Right lobe of liver (tissue), 6 donors: ENCODE measurements around the gene IRGC. TPM values are rescaled to one million over a fixed set of nuclear protein-coding genes. Genes with fewer than 3 reads are reported as not detected.

Experiments used
- ATAC-seq, 4 donors: fragments of 200-7000 bp; cut with Tn5 transposase; one replicate each; pipeline ENCODE4 v1.9.1; 2020; ENCODE audit warnings: mild to moderate bottlenecking in 4 of 4, moderate library complexity in 4 of 4
- DNase-seq, 3 donors: peaks; one replicate each; pipeline ENCODE4 v3.0.0-alpha.2; 2020
- H3K27ac ChIP-seq, 3 donors: fragments of 200-600 bp; one replicate each; pipeline ENCODE4 v1.8.0; 2022
- H3K27me3 ChIP-seq, 2 donors: fragments of 200-600 bp; one replicate each; pipeline ENCODE4 v1.8.0; 2022
- H3K36me3 ChIP-seq, 4 donors: fragments of 200-600 bp; sonication (generic) in 1 of 4; one replicate each; pipeline versions ENCODE4 v1.5.1 to v1.8.0; 2017 to 2022; ENCODE audit warnings: control low read depth in 1 of 4
- H3K4me1 ChIP-seq, 4 donors: fragments of 200-600 bp; sonication (generic) in 1 of 4; one replicate each; pipeline versions ENCODE4 v1.5.1 to v1.8.0; 2017 to 2022; ENCODE audit warnings: control low read depth in 1 of 4
- H3K4me3 ChIP-seq, 3 donors: fragments of 200-600 bp; one replicate each; pipeline ENCODE4 v1.8.0; 2022
- H3K9me3 ChIP-seq, 4 donors: fragments of 200-600 bp; sonication (generic) in 1 of 4; one replicate each; pipeline versions ENCODE4 v1.5.1 to v1.8.0; 2017 to 2022; ENCODE audit warnings: control low read depth in 1 of 4
- CTCF ChIP-seq, 4 donors: fragments of 200-600 bp in 3 of 4; fragments of 450-650 bp in 1 of 4; IDR thresholded peaks; one replicate each; pipeline versions ENCODE4 v1.5.1 to v1.8.0; 2016 to 2022; ENCODE audit warnings: antibody characterized with exemption in 4 of 4, mild to moderate bottlenecking in 2 of 4
- POLR2A ChIP-seq: fragments of 450-650 bp; IDR thresholded peaks from one replicate; pipeline ENCODE4 v1.6.1; 2017; ENCODE audit warnings: antibody characterized with exemption, mild to moderate bottlenecking
- WGBS: methylation state at CpG from one replicate; pipeline ENCODE4 v1.1.6; 2018; ENCODE audit warnings: low coverage, low lambda C conversion rate; ENCODE audit not compliant: insufficient coverage; ENCODE audit errors: missing lambda C conversion rate; 5-methylcytosine and 5-hydroxymethylcytosine counted together
- intact Hi-C, 2 donors: fragments of 100-400 bp; cut with DNase I; formaldehyde crosslinking; loops; one replicate each; pipeline versions ENCODE4 v1.11.2 to v1.14.1; 2022
- total RNA-seq, 6 experiments: library from RNA; depleted of rRNA in 2 of 6; stranded (reverse); fragments of >200 nt in 2 of 6; fragmentation: NEBNext Ultra II Directional in 3 of 6; extraction: Animal tissue kit (Norgen Biotek cat#: 25700) in 3 of 6; gene quantifications; one replicate each; pipeline versions ENCODE4 v1.1.0 to v1.2.4, GENCODE V29; 2016 to 2023
- donor health status: DM: no; HTN: yes; CAD: no.
- donor health status: DM: no; HTN: no; CAD: no.
- donor health status: DM: no; HTN: no; CAD: no.
- donor health status: DM: no; HTN: yes; CAD: no.
- donor health status: DM: no; HTN: yes; CAD: no.

The IRGC gene
- total RNA-seq, 6 experiments from 2014 or later: not detected

GRCh38 chr19:43721469-43722048, 5.7 kb downstream of the IRGC start:
- DNase-seq: no peak
- no peak for TF ChIP-seq POLR2A
- Histone ChIP-seq H3K9me3 (no peaks in the 10 kb centered on the region), H3K4me3 (no peak overlapping the region), H3K27ac (no peak overlapping the region), H3K27me3 (no peaks in the 10 kb centered on the region), H3K36me3 (no peaks in the 10 kb centered on the region), H3K4me1 (no peaks in the 10 kb centered on the region)
- intact Hi-C loops: no loop called here
- WGBS: 70% methylated on average over 5 of the region's 5 CpGs
- no peak for ATAC-seq

- no peak overlapping the region for H3K4me3 ChIP-seq
- no peak overlapping the region for H3K27ac ChIP-seq
- H3K27me3 ChIP-seq: no peaks in the 10 kb centered on the region
- no peak for DNase-seq
- intact Hi-C loops: no loop called here
- H3K36me3 ChIP-seq: no peaks in the 10 kb centered on the region
- no peaks in the 10 kb centered on the region for H3K4me1 ChIP-seq
- no peak for ATAC-seq
- TF ChIP-seq POLR2A (no peak), CTCF (IDR thresholded peaks at IDR 0.05) (no peak)
- WGBS: 66% methylated on average over 8 of the region's 8 CpGs
- H3K9me3 ChIP-seq: no peaks in the 10 kb centered on the region
Measured at GRCh38 chr19:43723588-43723987, 7.7 kb downstream of the IRGC start.

GRCh38 chr19:43724896-43725295, 9.0 kb downstream of the IRGC start:
- no peak for ATAC-seq
- no peak overlapping the region for H3K4me3 ChIP-seq

GRCh38 chr19:43725468-43725867, 9.6 kb downstream of the IRGC start:
- no peak for TF ChIP-seq CTCF (IDR thresholded peaks at IDR 0.05)
- no peak for TF ChIP-seq POLR2A
- Histone ChIP-seq H3K9me3 (no peaks in the 10 kb centered on the region), H3K4me3 (no peak overlapping the region), H3K4me1 (no peaks in the 10 kb centered on the region), H3K27ac (no peak overlapping the region), H3K27me3 (no peaks in the 10 kb centered on the region), H3K36me3 (no peaks in the 10 kb centered on the region)
- ATAC-seq (peak in 2 of 4 donors; percentile 11 to 44), DNase-seq (no peak)
- intact Hi-C loops: no loop called here
- 28% methylated on average over 7 of the region's 7 CpGs for WGBS

More at GRCh38 chr19:43724896-43725295, 9.0 kb downstream of the IRGC start:
- no peaks in the 10 kb centered on the region for H3K36me3 ChIP-seq
- WGBS: 77% methylated on average over 4 of the region's 8 CpGs
- intact Hi-C loops: no loop called here
- H3K9me3 ChIP-seq: no peaks in the 10 kb centered on the region
- no peak for DNase-seq
- no peaks in the 10 kb centered on the region for H3K27me3 ChIP-seq
- no peak overlapping the region for H3K27ac ChIP-seq
- no peak for TF ChIP-seq CTCF (IDR thresholded peaks at IDR 0.05)
- TF ChIP-seq POLR2A: no peak
- H3K4me1 ChIP-seq: no peaks in the 10 kb centered on the region

GRCh38 chr19:43726736-43727592, 11.1 kb downstream of the IRGC start:
- peaks cover 0 to 10% (median 0%) of the 10 kb centered on the region in 4 donors for H3K36me3 ChIP-seq
- no peak overlapping the region for H3K27ac ChIP-seq
- H3K27me3 ChIP-seq: no peaks in the 10 kb centered on the region
- ATAC-seq (peak in 2 of 4 donors; percentile 21 to 36), DNase-seq (no peak)
- no peak overlapping the region for H3K4me3 ChIP-seq
- no peak for TF ChIP-seq CTCF (IDR thresholded peaks at IDR 0.05)
- no peak for TF ChIP-seq POLR2A
- intact Hi-C loops: no loop called here
- WGBS: 49% methylated on average over 7 of the region's 15 CpGs
- no peaks in the 10 kb centered on the region for H3K4me1 ChIP-seq
- H3K9me3 ChIP-seq: no peaks in the 10 kb centered on the region
